Measurements from ENCODE around the gene PLCL2. TPM values are rescaled to one million over a fixed set of nuclear protein-coding genes. Genes with fewer than 3 reads are reported as not detected.
A peak's percentile ranks its signal among the peaks of the same experiment; 100 is the strongest.

PLCL2 gene
- polyA plus RNA-seq, 4 donors = 4.0 to 16.2 (median 10.4) TPM

DNA sequence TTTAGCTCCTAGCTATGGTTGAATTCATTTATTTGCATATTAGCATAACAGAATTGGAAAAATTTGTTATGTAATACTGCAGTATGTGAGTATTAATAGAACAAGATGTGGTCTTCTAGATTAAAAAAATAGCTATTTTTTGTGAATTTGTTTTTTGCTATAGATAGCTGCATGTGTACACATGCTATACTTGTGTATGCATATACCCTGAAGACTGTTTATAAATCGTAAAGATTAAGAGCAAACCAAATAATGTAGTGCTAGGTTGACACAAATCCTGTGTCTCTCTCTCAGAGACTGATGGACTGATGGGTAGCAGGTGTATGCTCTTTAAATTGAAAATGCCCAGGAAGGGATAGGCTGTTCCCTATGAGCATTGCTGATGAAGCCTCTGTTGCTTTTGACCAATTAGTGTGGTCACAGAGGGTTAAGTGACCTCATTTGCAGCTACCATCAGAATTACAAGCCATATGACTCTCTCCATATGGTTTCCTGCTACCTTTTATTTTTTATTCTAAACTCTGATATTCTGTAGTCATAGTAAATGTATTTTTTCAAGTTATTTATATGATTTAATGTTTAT, 9.0 kb downstream of the PLCL2 start:
- no peaks in the 10 kb centered on the region for H3K36me3 ChIP-seq (ENCODE audit: control insufficient read depth in 3 of 3, insufficient read depth in 2 of 3, low read depth in 1 of 3, low read length in 3 of 3)
- no peak overlapping the region for H3K4me3 ChIP-seq (ENCODE audit: low read depth in 1 of 3, low read length in 3 of 3)
- WGBS, 3 donors = 84 to 94% (median 89%) methylated on average over 1 of the region's 1 CpG
- no peaks in the 10 kb centered on the region for H3K9me3 ChIP-seq (ENCODE audit: control insufficient read depth in 2 of 2, insufficient read depth in 1 of 2, low read depth in 1 of 2, low read length in 1 of 2)
- H3K4me1 ChIP-seq (ENCODE audit: control insufficient read depth in 3 of 3, insufficient read depth in 2 of 3, low read depth in 1 of 3, low read length in 2 of 3) = peaks cover 16 to 32% (median 23%) of the 10 kb centered on the region in 3 donors
- DNase-seq (no peak), FAIRE-seq (no peak)
- no peaks in the 10 kb centered on the region for H3K27me3 ChIP-seq (ENCODE audit: control insufficient read depth in 3 of 3, insufficient read depth in 3 of 3, low read length in 3 of 3)
- no peak overlapping the region for H3K27ac ChIP-seq (ENCODE audit: low read depth in 1 of 3, low read length in 2 of 3)

DNA sequence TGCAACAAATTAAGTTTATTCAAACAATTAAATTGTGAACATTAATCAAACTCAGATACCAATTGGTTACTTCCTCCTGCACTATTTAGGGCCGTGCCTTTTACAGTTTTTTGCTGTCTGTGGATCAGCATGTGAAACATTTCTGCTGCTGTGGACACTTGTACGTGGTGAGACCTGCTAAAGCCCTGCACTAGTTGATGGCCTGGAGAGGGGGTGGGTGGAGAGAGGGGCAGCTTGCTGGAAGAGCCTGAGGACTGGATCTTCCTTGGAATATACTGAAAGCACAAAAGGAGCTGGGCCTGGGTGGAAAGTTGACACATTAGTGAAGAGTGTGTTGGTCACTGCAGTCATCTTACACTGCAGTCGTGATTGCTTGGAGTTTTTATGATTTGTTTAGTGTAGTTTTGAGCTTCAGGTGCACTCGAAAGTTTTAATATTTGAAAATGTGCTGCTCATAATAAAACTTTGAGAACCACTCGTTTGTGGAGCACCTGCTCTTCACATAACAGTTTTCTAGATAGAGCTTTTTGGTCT, 11.4 kb downstream of the PLCL2 start:
- H3K4me1 ChIP-seq (ENCODE audit: control insufficient read depth in 3 of 3, insufficient read depth in 2 of 3, low read depth in 1 of 3, low read length in 2 of 3) = peaks cover 21 to 24% (median 24%) of the 10 kb centered on the region in 3 donors
- H3K4me3 ChIP-seq (ENCODE audit: low read depth in 1 of 3, low read length in 3 of 3) = no peak overlapping the region

DNA sequence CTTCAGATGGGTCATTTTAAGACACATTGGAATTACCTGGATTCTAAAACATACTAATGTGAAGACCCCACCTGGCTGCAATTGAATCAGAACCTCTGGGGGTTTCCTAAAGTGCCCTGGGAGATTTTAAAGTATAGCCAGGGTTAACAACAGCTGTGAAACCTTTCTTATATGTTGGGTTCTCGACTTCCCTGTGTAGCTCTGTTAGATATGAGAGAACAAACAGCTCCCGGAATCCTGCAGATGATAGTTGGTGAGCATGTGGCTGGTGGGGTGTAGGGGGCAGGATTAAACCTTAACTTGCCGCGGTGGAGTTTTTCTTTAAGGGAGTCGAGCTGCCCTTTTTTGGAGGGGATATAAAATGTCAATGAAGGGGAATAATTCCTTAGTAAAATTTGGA, 12.1 kb downstream of the PLCL2 start:
- Histone ChIP-seq H3K4me3 (ENCODE audit: low read depth in 1 of 3, low read length in 3 of 3) (no peak overlapping the region), H3K36me3 (ENCODE audit: control insufficient read depth in 3 of 3, insufficient read depth in 2 of 3, low read depth in 1 of 3, low read length in 3 of 3) (no peaks in the 10 kb centered on the region), H3K9me3 (ENCODE audit: control insufficient read depth in 2 of 2, insufficient read depth in 1 of 2, low read depth in 1 of 2, low read length in 1 of 2) (no peaks in the 10 kb centered on the region), H3K27me3 (ENCODE audit: control insufficient read depth in 3 of 3, insufficient read depth in 3 of 3, low read length in 3 of 3) (no peaks in the 10 kb centered on the region), H3K27ac (ENCODE audit: low read depth in 1 of 3, low read length in 2 of 3) (peak overlapping the region in 1 of 3 donors; percentile 43), H3K4me1 (ENCODE audit: control insufficient read depth in 3 of 3, insufficient read depth in 2 of 3, low read depth in 1 of 3, low read length in 2 of 3) (peaks cover 21 to 25% (median 22%) of the 10 kb centered on the region in 3 donors)
- no peak for DNase-seq
- 20 to 65% (median 34%) methylated on average over 5 of the region's 5 CpGs for WGBS, 3 donors
- no peak for FAIRE-seq

More for the DNA sequence above, 11.4 kb downstream of the PLCL2 start:
- 18 to 56% (median 40%) methylated on average over 5 of the region's 5 CpGs for WGBS, 3 donors
- H3K9me3 ChIP-seq (ENCODE audit: control insufficient read depth in 2 of 2, insufficient read depth in 1 of 2, low read depth in 1 of 2, low read length in 1 of 2) = no peaks in the 10 kb centered on the region
- no peak overlapping the region for H3K27ac ChIP-seq (ENCODE audit: low read depth in 1 of 3, low read length in 2 of 3)
- no peaks in the 10 kb centered on the region for H3K27me3 ChIP-seq (ENCODE audit: control insufficient read depth in 3 of 3, insufficient read depth in 3 of 3, low read length in 3 of 3)
- FAIRE-seq = no peak
- no peak for DNase-seq
- no peaks in the 10 kb centered on the region for H3K36me3 ChIP-seq (ENCODE audit: control insufficient read depth in 3 of 3, insufficient read depth in 2 of 3, low read depth in 1 of 3, low read length in 3 of 3)

GRCh38 chr3:16897254-16897926, 12.6 kb downstream of the PLCL2 start:
- peak overlapping the region in 1 of 3 donors; percentile 43 for H3K27ac ChIP-seq (ENCODE audit: low read depth in 1 of 3, low read length in 2 of 3)
- no peaks in the 10 kb centered on the region for H3K27me3 ChIP-seq (ENCODE audit: control insufficient read depth in 3 of 3, insufficient read depth in 3 of 3, low read length in 3 of 3)
- peak; percentile 67 to 75 for DNase-seq
- no peaks in the 10 kb centered on the region for H3K36me3 ChIP-seq (ENCODE audit: control insufficient read depth in 3 of 3, insufficient read depth in 2 of 3, low read depth in 1 of 3, low read length in 3 of 3)
- no peaks in the 10 kb centered on the region for H3K9me3 ChIP-seq (ENCODE audit: control insufficient read depth in 2 of 2, insufficient read depth in 1 of 2, low read depth in 1 of 2, low read length in 1 of 2)
- no peak for FAIRE-seq
- peak overlapping the region in 2 of 3 donors; percentile 36 to 46 for H3K4me3 ChIP-seq (ENCODE audit: low read depth in 1 of 3, low read length in 3 of 3)
- 12 to 44% (median 23%) methylated on average over 11 of the region's 11 CpGs for WGBS, 3 donors
- peaks cover 21 to 25% (median 22%) of the 10 kb centered on the region in 3 donors for H3K4me1 ChIP-seq (ENCODE audit: control insufficient read depth in 3 of 3, insufficient read depth in 2 of 3, low read depth in 1 of 3, low read length in 2 of 3)

GRCh38 chr3:16898595-16899395, 14.0 kb downstream of the PLCL2 start:
- peaks cover 20 to 25% (median 21%) of the 10 kb centered on the region in 3 donors for H3K4me1 ChIP-seq (ENCODE audit: control insufficient read depth in 3 of 3, insufficient read depth in 2 of 3, low read depth in 1 of 3, low read length in 2 of 3)
- no peaks in the 10 kb centered on the region for H3K9me3 ChIP-seq (ENCODE audit: control insufficient read depth in 2 of 2, insufficient read depth in 1 of 2, low read depth in 1 of 2, low read length in 1 of 2)
- FAIRE-seq (no peak), DNase-seq (peak; percentile 48 to 64)
- no peaks in the 10 kb centered on the region for H3K27me3 ChIP-seq (ENCODE audit: control insufficient read depth in 3 of 3, insufficient read depth in 3 of 3, low read length in 3 of 3)
- no peak overlapping the region for H3K4me3 ChIP-seq (ENCODE audit: low read depth in 1 of 3, low read length in 3 of 3)
- peak overlapping the region in 1 of 3 donors; percentile 43 for H3K27ac ChIP-seq (ENCODE audit: low read depth in 1 of 3, low read length in 2 of 3)
- WGBS, 3 donors = 71 to 86% (median 79%) methylated on average over 7 of the region's 7 CpGs
- no peaks in the 10 kb centered on the region for H3K36me3 ChIP-seq (ENCODE audit: control insufficient read depth in 3 of 3, insufficient read depth in 2 of 3, low read depth in 1 of 3, low read length in 3 of 3)

DNA sequence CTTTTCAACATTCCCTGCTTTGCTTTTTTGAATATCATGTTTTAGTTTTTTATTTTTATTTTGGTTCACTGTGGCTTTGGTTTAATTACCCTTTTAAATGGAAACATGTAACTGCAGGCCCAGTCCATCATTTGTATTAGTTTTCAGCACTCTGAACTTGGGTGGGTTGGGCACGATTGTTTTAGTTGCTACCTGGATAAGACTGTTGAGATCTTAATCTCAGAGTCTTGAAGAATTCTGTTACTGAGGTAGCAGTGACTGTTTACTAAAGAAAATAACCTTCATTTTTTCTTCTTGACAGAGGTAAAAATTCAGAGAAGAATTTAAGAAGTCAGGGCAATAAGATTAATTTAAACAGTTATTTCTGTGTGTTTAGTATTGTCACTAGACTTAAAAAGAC, 15.2 kb downstream of the PLCL2 start:
- no peak overlapping the region for H3K27ac ChIP-seq (ENCODE audit: low read depth in 1 of 3, low read length in 2 of 3)
- peaks cover 20 to 25% (median 21%) of the 10 kb centered on the region in 3 donors for H3K4me1 ChIP-seq (ENCODE audit: control insufficient read depth in 3 of 3, insufficient read depth in 2 of 3, low read depth in 1 of 3, low read length in 2 of 3)
- FAIRE-seq (no peak), DNase-seq (no peak)
- H3K9me3 ChIP-seq (ENCODE audit: control insufficient read depth in 2 of 2, insufficient read depth in 1 of 2, low read depth in 1 of 2, low read length in 1 of 2) = no peaks in the 10 kb centered on the region
- 22 to 68% (median 39%) methylated on average over 1 of the region's 1 CpG for WGBS, 3 donors
- no peaks in the 10 kb centered on the region for H3K27me3 ChIP-seq (ENCODE audit: control insufficient read depth in 3 of 3, insufficient read depth in 3 of 3, low read length in 3 of 3)
- H3K4me3 ChIP-seq (ENCODE audit: low read depth in 1 of 3, low read length in 3 of 3) = no peak overlapping the region
- no peaks in the 10 kb centered on the region for H3K36me3 ChIP-seq (ENCODE audit: control insufficient read depth in 3 of 3, insufficient read depth in 2 of 3, low read depth in 1 of 3, low read length in 3 of 3)

DNA sequence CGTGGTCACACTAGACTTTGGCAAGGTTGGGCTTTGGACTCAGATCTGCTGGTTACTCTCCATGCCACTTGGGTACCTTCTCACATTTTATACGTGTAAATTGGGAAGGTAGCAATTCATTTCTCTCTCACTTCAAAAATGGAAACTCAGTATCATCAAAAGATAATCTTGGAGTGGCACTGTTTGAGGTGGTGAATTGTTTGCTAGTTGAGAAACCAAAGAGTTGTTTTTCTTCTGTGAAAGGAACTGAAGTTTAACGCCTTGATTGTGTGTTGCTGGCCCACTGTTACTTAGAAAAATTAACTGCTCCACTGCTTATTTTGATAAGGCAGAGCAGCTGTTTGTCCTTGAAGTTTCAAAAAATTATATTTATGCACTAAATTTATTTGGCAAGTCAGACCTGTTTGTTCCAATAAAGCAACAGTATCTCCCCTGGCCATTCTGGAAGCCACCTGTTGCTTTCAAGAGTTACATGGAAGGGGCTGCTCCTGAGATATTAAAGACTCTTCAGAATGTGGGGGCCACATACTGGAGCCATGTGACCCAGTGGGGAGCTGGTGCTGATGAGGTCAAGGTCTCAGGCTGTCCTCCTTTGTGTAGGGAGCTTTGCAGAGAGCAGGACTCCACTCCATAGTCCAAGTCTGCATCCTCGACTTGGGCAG, 16.2 kb downstream of the PLCL2 start:
- no peak for FAIRE-seq
- WGBS, 3 donors = 57 to 74% (median 59%) methylated on average over 4 of the region's 4 CpGs
- H3K4me1 ChIP-seq (ENCODE audit: control insufficient read depth in 3 of 3, insufficient read depth in 2 of 3, low read depth in 1 of 3, low read length in 2 of 3) = peaks cover 14 to 25% (median 21%) of the 10 kb centered on the region in 3 donors

More for the DNA sequence above, 16.2 kb downstream of the PLCL2 start:
- no peaks in the 10 kb centered on the region for H3K27me3 ChIP-seq (ENCODE audit: control insufficient read depth in 3 of 3, insufficient read depth in 3 of 3, low read length in 3 of 3)
- no peak overlapping the region for H3K27ac ChIP-seq (ENCODE audit: low read depth in 1 of 3, low read length in 2 of 3)
- no peak overlapping the region for H3K4me3 ChIP-seq (ENCODE audit: low read depth in 1 of 3, low read length in 3 of 3)
- no peaks in the 10 kb centered on the region for H3K9me3 ChIP-seq (ENCODE audit: control insufficient read depth in 2 of 2, insufficient read depth in 1 of 2, low read depth in 1 of 2, low read length in 1 of 2)
- no peaks in the 10 kb centered on the region for H3K36me3 ChIP-seq (ENCODE audit: control insufficient read depth in 3 of 3, insufficient read depth in 2 of 3, low read depth in 1 of 3, low read length in 3 of 3)
- no peak for DNase-seq

Data from small intestine (tissue), 7 donors.